H1 (cell line): Measurements from ENCODE around the gene RANBP17. TPM values are rescaled to one million over a fixed set of nuclear protein-coding genes. Genes with fewer than 3 reads are reported as not detected.
"Not testable (repeated sequence)": the region's sequence is repeated elsewhere in the genome, so short reads cannot be mapped to it uniquely, and the experiment has no call there.

ENCODE experiments used
- CTCF ChIA-PET: fragments of 300-600 bp; sonication (Branson Sonifier 250); formaldehyde crosslinking; loops from one replicate; lab custom pipeline; 2021; ENCODE audit not compliant: partially characterized antibody; lab: Charles Lee
- POLR2A ChIA-PET: fragments of 300-600 bp; sonication (Branson Sonifier 250); formaldehyde crosslinking; loops from one replicate; lab custom pipeline; 2021; ENCODE audit warnings: inconsistent platforms; ENCODE audit not compliant: partially characterized antibody; lab: Charles Lee
- DNase-seq, 2 experiments: peaks; one replicate each; pipeline versions ENCODE4 v3.0.0 to v3.0.0-alpha.2; 2010 to 2022; ENCODE audit warnings: low spot score in 2 of 2, low read depth in 1 of 2, mixed read lengths in 1 of 2
- FAIRE-seq: peaks from 2 replicates; lab custom pipeline; 2011; peaks lifted over from hg19 to GRCh38; lab: Jason Lieb, UNC
- H2AFZ ChIP-seq: 2 replicates; pipeline ENCODE4 v1.8.1; 2012; ENCODE audit warnings: low read length, inconsistent platforms
- H2AK5ac ChIP-seq: 2 replicates; pipeline ENCODE4 v1.6.1; 2013; ENCODE audit warnings: low read depth, low read length
- H2BK120ac ChIP-seq: replicated peaks from 2 replicates; pipeline ENCODE3; 2013; ENCODE audit warnings: low read depth, low read length, inconsistent platforms
- H2BK12ac ChIP-seq: 2 replicates; pipeline ENCODE4 v1.6.1; 2013; ENCODE audit warnings: low read depth, low read length
- H2BK15ac ChIP-seq: 2 replicates; pipeline ENCODE4 v1.6.1; 2013; ENCODE audit warnings: low read length
- H2BK20ac ChIP-seq: 2 replicates; pipeline ENCODE4 v1.6.1; 2013; ENCODE audit warnings: low read length
- H2BK5ac ChIP-seq: 2 replicates; pipeline ENCODE4 v1.6.1; 2013; ENCODE audit warnings: low read depth, low read length
- H3K14ac ChIP-seq: 2 replicates; pipeline ENCODE4 v1.6.1; 2013; ENCODE audit warnings: inconsistent platforms; ENCODE audit not compliant: insufficient read length
- H3K18ac ChIP-seq: 2 replicates; pipeline ENCODE4 v1.6.1; 2013; ENCODE audit warnings: low read length; ENCODE audit errors: extremely low read depth
- H3K23ac ChIP-seq: 2 replicates; pipeline ENCODE4 v1.6.1; 2013; ENCODE audit warnings: inconsistent platforms; ENCODE audit not compliant: insufficient read length
- H3K23me2 ChIP-seq: 2 replicates; pipeline ENCODE4 v1.6.1; 2013; ENCODE audit warnings: low read depth, low read length
- H3K27ac ChIP-seq: 2 replicates; pipeline ENCODE4 v1.6.1; 2011; ENCODE audit warnings: low read depth, low read length, inconsistent platforms
- H3K27me3 ChIP-seq, 4 experiments: replicated peaks in 1 of 4; 1 replicate in 1 of 4; 2 replicates in 3 of 4; pipeline versions ENCODE4 v1.6.1 to v1.8.1; 2011 to 2013; ENCODE audit warnings: low read length in 3 of 4, mild to moderate bottlenecking in 3 of 4, inconsistent platforms in 2 of 4, mixed read lengths in 2 of 4, moderate library complexity in 1 of 4; ENCODE audit not compliant: control insufficient read depth in 3 of 4, insufficient read depth in 3 of 4; ENCODE audit errors: extremely low read depth in 1 of 4
- H3K36me3 ChIP-seq, 4 experiments: 2 replicates each; pipeline versions ENCODE4 v1.6.1 to v1.8.1; 2011 to 2013; ENCODE audit warnings: mild to moderate bottlenecking in 4 of 4, low read length in 3 of 4, moderate library complexity in 2 of 4, control low read depth in 1 of 4, inconsistent platforms in 1 of 4; ENCODE audit not compliant: insufficient read depth in 4 of 4, control insufficient read depth in 2 of 4
- H3K4ac ChIP-seq: replicated peaks from 2 replicates; pipeline ENCODE3; 2013; ENCODE audit warnings: low read length, low read depth, mixed read lengths, inconsistent platforms; ENCODE audit not compliant: insufficient read length
- H3K4me1 ChIP-seq, 4 experiments: replicated peaks in 1 of 4; 1 replicate in 1 of 4; 2 replicates in 3 of 4; pipeline versions ENCODE4 v1.6.1 to v1.8.1; 2011 to 2013; ENCODE audit warnings: low read length in 3 of 4, inconsistent platforms in 2 of 4, mixed read lengths in 1 of 4; ENCODE audit not compliant: insufficient read depth in 4 of 4, control insufficient read depth in 3 of 4
- H3K4me2 ChIP-seq, 2 experiments: 2 replicates each; pipeline versions ENCODE4 v1.6.1 to v1.8.1; 2011 to 2013; ENCODE audit warnings: low read depth in 2 of 2, low read length in 2 of 2, control low read depth in 1 of 2, inconsistent platforms in 1 of 2, mild to moderate bottlenecking in 1 of 2; ENCODE audit not compliant: insufficient read depth in 1 of 2
- H3K4me3 ChIP-seq, 4 experiments: fragments of 200-600, 300-600 bp in 1 of 4; sonication (generic), shearing (Covaris generic), sonication (Bioruptor Twin) in 1 of 4; 2 replicates each; pipeline versions ENCODE4 v1.5.1 to v1.8.1; 2011 to 2016; ENCODE audit warnings: low read length in 4 of 4, low read depth in 3 of 4, control low read depth in 2 of 4, inconsistent platforms in 2 of 4, mild to moderate bottlenecking in 2 of 4, mixed read lengths in 1 of 4, moderate library complexity in 1 of 4; ENCODE audit not compliant: insufficient read depth in 2 of 4; ENCODE audit errors: extremely low read depth in 1 of 4
- H3K56ac ChIP-seq: replicated peaks from 2 replicates; pipeline ENCODE3; 2013; ENCODE audit warnings: low read depth, mild to moderate bottlenecking, mixed read lengths, low read length, inconsistent platforms; ENCODE audit not compliant: insufficient read length
- H3K79me1 ChIP-seq: 2 replicates; pipeline ENCODE4 v1.6.1; 2013; ENCODE audit warnings: low read depth, low read length, control low read depth
- H3K79me2 ChIP-seq, 2 experiments: 2 replicates each; pipeline versions ENCODE4 v1.6.1 to v1.8.1; 2012 to 2013; ENCODE audit warnings: low read length in 2 of 2, mild to moderate bottlenecking in 2 of 2, inconsistent platforms in 1 of 2; ENCODE audit not compliant: insufficient read depth in 2 of 2, control insufficient read depth in 1 of 2
- H3K9ac ChIP-seq, 4 experiments: replicated peaks in 1 of 4; 1 replicate in 1 of 4; 2 replicates in 3 of 4; pipeline versions ENCODE4 v1.6.1 to v1.8.1; 2011 to 2013; ENCODE audit warnings: low read depth in 3 of 4, low read length in 3 of 4, control low read depth in 2 of 4, mild to moderate bottlenecking in 2 of 4, moderate library complexity in 2 of 4, inconsistent platforms in 1 of 4; ENCODE audit errors: extremely low read depth in 1 of 4
- H3K9me3 ChIP-seq, 2 experiments: 2 replicates each; pipeline versions ENCODE4 v1.6.1 to v1.8.1; 2012 to 2013; ENCODE audit warnings: mild to moderate bottlenecking in 2 of 2, moderate library complexity in 2 of 2, control low read depth in 1 of 2, inconsistent platforms in 1 of 2, low read depth in 1 of 2, low read length in 1 of 2, mixed read lengths in 1 of 2; ENCODE audit not compliant: insufficient read depth in 2 of 2
- H4K20me1 ChIP-seq, 2 experiments: replicated peaks in 1 of 2; 2 replicates each; pipeline versions ENCODE3 to v1.8.1; 2011 to 2013; ENCODE audit warnings: inconsistent platforms in 2 of 2, low read length in 2 of 2, mild to moderate bottlenecking in 1 of 2; ENCODE audit not compliant: insufficient read depth in 2 of 2, control insufficient read depth in 1 of 2
- H4K5ac ChIP-seq: 2 replicates; pipeline ENCODE4 v1.6.1; 2013; ENCODE audit warnings: low read length, low read depth, mixed read lengths, inconsistent platforms; ENCODE audit not compliant: insufficient read length
- H4K8ac ChIP-seq: 2 replicates; pipeline ENCODE4 v1.8.0; 2013; ENCODE audit warnings: mild to moderate bottlenecking, moderate library complexity, low read length, inconsistent platforms; ENCODE audit not compliant: insufficient read depth; ENCODE audit errors: extremely low read depth
- H4K91ac ChIP-seq: replicated peaks from 2 replicates; pipeline ENCODE3; 2013; ENCODE audit warnings: low read length, mixed read lengths, inconsistent platforms; ENCODE audit not compliant: insufficient read length
- YY1 ChIP-seq: IDR thresholded peaks from 2 replicates; pipeline ENCODE4 v1.6.1; 2011; ENCODE audit warnings: low read depth, mild to moderate bottlenecking, low read length
- WGBS, 2 experiments: shearing (Covaris generic) in 1 of 2; methylation state at CpG; one replicate each; pipeline versions ENCODE4 v1.1.6 to v1.1.7; 2013 to 2015; ENCODE audit warnings: low lambda C conversion rate in 2 of 2, mixed read lengths in 2 of 2, inconsistent platforms in 1 of 2, low coverage in 1 of 2, missing lambda C conversion rate in 1 of 2; ENCODE audit not compliant: insufficient replicate concordance in 2 of 2, insufficient coverage in 1 of 2, insufficient read length in 1 of 2; ENCODE audit errors: extremely low coverage in 1 of 2, missing lambda C conversion rate in 1 of 2; 5-methylcytosine and 5-hydroxymethylcytosine counted together
- polyA plus RNA-seq, 7 experiments: library from polyadenylated mRNA; depleted of rRNA in 3 of 7; stranded (reverse) in 5 of 7; unstranded in 2 of 7; fragments of >200 nt in 5 of 7; fragments of 200-250 nt in 2 of 7; gene quantifications; 1 replicate in 5 of 7; 2 replicates in 1 of 7; 4 replicates in 1 of 7; pipeline versions ENCODE4 v1.2.1 to v1.2.3, GENCODE V29; 2011 to 2013; ENCODE audit warnings: missing spikeins in 2 of 7, mixed read lengths in 2 of 7
- total RNA-seq: library from RNA; stranded (reverse); fragmentation: NEBNext Ultra II Directional; extraction: Animal tissue kit (Norgen Biotek cat#: 25700); gene quantifications from 2 replicates; pipeline ENCODE4 v1.2.1, GENCODE V29; 2021

Gene RANBP17
- total and polyA plus RNA-seq, 2 of the 8 experiments (the other 6 are each of a cell fraction or from before 2014, with no cell fraction given), result 8.6 to 21.3 TPM

GRCh38 chr5:170922331-170922730 is 60.5 kb downstream of the RANBP17 start:
- POLR2A ChIA-PET, result not testable (repeated sequence)

More at GRCh38 chr5:170922331-170922730, 60.5 kb downstream of the RANBP17 start:
- not testable (repeated sequence) for H4K20me1 ChIP-seq, H3K23me2 ChIP-seq, H3K4me3 ChIP-seq, H3K36me3 ChIP-seq
- TF ChIP-seq YY1, result peak; percentile 73; the same call in 1 of the 2 replicates
- TF ChIP-seq, all 59 proteins: peak for 1; not testable (repeated sequence) for 58
- not testable (repeated sequence) for H2AK5ac ChIP-seq, H2AFZ ChIP-seq, H2BK5ac ChIP-seq, H2BK12ac ChIP-seq, H3K79me2 ChIP-seq, H3K9me3 ChIP-seq, H4K91ac ChIP-seq, H3K18ac ChIP-seq, H2BK120ac ChIP-seq, H3K79me1 ChIP-seq, H3K23ac ChIP-seq, H3K14ac ChIP-seq, H4K5ac ChIP-seq, H2BK15ac ChIP-seq, H3K4me1 ChIP-seq, H3K56ac ChIP-seq, H4K8ac ChIP-seq, H3K9ac ChIP-seq, H3K27ac ChIP-seq, FAIRE-seq, H3K4ac ChIP-seq, H3K27me3 ChIP-seq, H3K4me2 ChIP-seq, H2BK20ac ChIP-seq
- CTCF ChIA-PET, result interaction anchor here (0.8 to 2.2 kb wide), 2 partner anchors 13 to 24 kb away, joined by 3 to 6 read pairs; no protein-coding TSS in a partner anchor
- WGBS, 2 experiments, result 89% methylated on average over 10 of the region's 10 CpGs; no CpG with 5 or more reads in 1 of the 2 experiments
- DNase-seq, result peak in 1 of 2 experiments; percentile 46
